ENCODE results near the gene ZNF717. TPM values are rescaled to one million over a fixed set of nuclear protein-coding genes. Genes with fewer than 3 reads are reported as not detected.

The ZNF717 gene
- total RNA-seq, 2 experiments from 2014 or later: 13.3 to 18.4 TPM

DNA sequence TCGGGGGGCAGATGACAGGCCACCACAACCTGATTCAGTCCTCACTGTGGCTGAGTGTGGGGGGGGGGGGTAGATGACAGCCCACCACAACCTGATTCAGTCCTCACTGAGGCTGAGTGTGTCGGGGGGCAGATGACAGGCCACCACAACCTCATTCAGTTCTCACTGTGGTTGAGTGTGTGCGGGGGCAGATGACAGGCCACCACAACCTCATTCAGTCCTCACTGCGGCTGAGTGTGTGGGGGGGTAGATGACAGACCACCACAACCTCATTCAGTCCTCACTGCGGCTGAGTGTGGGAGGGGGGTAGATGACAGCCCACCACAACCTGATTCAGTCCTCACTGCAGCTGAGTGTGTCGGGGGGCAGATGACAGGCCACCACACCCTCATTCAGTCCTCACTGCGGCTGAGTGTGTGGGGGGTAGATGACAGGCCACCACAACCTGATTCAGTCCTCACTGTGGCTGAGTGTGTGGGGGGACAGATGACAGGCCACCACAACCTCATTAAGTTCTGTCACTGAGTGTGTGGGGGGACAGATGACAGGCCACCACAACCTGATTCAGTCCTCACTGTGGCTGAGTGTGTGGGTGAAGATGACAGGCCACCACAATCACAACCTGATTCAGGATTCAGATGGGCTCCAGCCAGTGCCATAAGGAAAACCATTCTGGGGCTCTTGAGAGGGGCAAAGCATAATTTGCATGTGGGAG is 16.9 kb downstream of the ZNF717 start:
- DNase-seq (ENCODE audit: low spot score): no peak
- H3K9me3 ChIP-seq (ENCODE audit: low read length): no peaks in the 10 kb centered on the region
- BruUV-seq (replicated peaks): no TSS peak

DNA sequence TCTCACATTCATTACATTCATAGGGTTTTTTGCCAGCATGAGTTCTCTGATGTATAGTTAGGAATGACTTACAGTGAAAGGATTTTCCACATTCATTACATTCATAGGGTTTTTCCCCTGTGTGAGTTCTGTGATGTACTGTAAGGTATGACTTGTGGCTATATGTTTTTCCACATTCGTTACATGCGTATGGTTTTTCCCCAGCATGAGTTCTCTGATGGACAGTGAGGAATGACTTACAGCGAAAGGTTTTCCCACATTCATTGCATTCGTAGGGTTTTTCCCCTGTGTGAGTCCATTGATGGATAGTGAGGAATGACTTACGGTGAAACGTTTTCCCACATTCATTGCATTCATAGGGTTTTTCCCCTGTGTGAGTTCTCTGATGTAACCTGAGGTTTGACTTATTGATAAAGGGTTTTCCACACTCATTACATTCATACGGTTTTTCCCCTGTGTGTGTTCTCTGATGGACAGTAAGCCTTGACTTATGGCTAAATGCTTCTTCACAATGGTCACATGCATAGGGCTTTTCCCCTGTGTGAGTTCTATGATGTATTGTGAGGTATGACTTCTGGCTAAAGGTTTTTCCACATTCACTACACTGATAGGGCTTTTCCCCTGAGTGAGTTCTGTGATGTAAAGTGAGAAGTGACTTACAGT is 47.4 kb downstream of the ZNF717 start:
- Histone ChIP-seq H2AFZ (ENCODE audit: low read length) (no peak overlapping the region), H4K20me1 (ENCODE audit: insufficient read depth, low read length) (no peaks in the 10 kb centered on the region), H3K9me2 (ENCODE audit: insufficient read depth, low read length) (no peaks in the 10 kb centered on the region), H3K4me2 (ENCODE audit: low read length) (no peak overlapping the region), H3K4me1 (ENCODE audit: insufficient read depth, low read length, poor library complexity, severe bottlenecking) (no peaks in the 10 kb centered on the region), H3K4me3 (ENCODE audit: low read depth, low read length, poor library complexity, severe bottlenecking) (no peak overlapping the region), H3K36me3 (ENCODE audit: insufficient read depth, low read length) (peaks cover 50% of the 10 kb centered on the region), H3K79me2 (ENCODE audit: insufficient read depth, low read depth, low read length) (no peaks in the 10 kb centered on the region), H3K9me3 (ENCODE audit: low read length) (peaks cover 37% of the 10 kb centered on the region), H3K27ac (ENCODE audit: low read depth, low read length, poor library complexity, severe bottlenecking) (no peak overlapping the region)
- BruUV-seq (replicated peaks): no TSS peak
- ChIA-PET CTCF (ENCODE audit: unreplicated experiment) (no interaction called here), POLR2A (no interaction called here)
- no peak for DNase-seq (ENCODE audit: low spot score)
- TF ChIP-seq, protein P1, sequence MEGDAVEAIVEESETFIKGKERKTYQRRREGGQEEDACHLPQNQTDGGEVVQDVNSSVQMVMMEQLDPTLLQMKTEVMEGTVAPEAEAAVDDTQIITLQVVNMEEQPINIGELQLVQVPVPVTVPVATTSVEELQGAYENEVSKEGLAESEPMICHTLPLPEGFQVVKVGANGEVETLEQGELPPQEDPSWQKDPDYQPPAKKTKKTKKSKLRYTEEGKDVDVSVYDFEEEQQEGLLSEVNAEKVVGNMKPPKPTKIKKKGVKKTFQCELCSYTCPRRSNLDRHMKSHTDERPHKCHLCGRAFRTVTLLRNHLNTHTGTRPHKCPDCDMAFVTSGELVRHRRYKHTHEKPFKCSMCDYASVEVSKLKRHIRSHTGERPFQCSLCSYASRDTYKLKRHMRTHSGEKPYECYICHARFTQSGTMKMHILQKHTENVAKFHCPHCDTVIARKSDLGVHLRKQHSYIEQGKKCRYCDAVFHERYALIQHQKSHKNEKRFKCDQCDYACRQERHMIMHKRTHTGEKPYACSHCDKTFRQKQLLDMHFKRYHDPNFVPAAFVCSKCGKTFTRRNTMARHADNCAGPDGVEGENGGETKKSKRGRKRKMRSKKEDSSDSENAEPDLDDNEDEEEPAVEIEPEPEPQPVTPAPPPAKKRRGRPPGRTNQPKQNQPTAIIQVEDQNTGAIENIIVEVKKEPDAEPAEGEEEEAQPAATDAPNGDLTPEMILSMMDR (conservative IDR thresholded peaks at IDR 0.05; ENCODE audit: low read length): no peak
- no peak for TF ChIP-seq EZH2phosphoT487 (IDR thresholded peaks at IDR 0.05; ENCODE audit: borderline replicate concordance, low read depth, low read length)
- intact Hi-C loops (cut with micrococcal nuclease; ENCODE audit: unreplicated experiment): no loop called here

More for the DNA sequence above, 16.9 kb downstream of the ZNF717 start:
- no peak overlapping the region for H2AFZ ChIP-seq (ENCODE audit: low read length)
- ChIA-PET CTCF (ENCODE audit: unreplicated experiment) (no interaction called here), POLR2A (no interaction called here)
- no peak overlapping the region for H3K4me2 ChIP-seq (ENCODE audit: low read length)
- peaks cover 13% of the 10 kb centered on the region; the same call in 1 of the 2 replicates for H3K36me3 ChIP-seq (ENCODE audit: insufficient read depth, low read length)
- intact Hi-C loops (cut with micrococcal nuclease; ENCODE audit: unreplicated experiment): no loop called here
- H4K20me1 ChIP-seq (ENCODE audit: insufficient read depth, low read length): no peaks in the 10 kb centered on the region
- H3K4me3 ChIP-seq (ENCODE audit: low read depth, low read length, poor library complexity, severe bottlenecking): no peak overlapping the region
- no peak for TF ChIP-seq EZH2phosphoT487 (IDR thresholded peaks at IDR 0.05; ENCODE audit: borderline replicate concordance, low read depth, low read length)
- TF ChIP-seq, protein P1 (conservative IDR thresholded peaks at IDR 0.05; ENCODE audit: low read length): no peak
- H3K79me2 ChIP-seq (ENCODE audit: insufficient read depth, low read depth, low read length): no peaks in the 10 kb centered on the region
- H3K27ac ChIP-seq (ENCODE audit: low read depth, low read length, poor library complexity, severe bottlenecking): no peak overlapping the region
- H3K9me2 ChIP-seq (ENCODE audit: insufficient read depth, low read length): no peaks in the 10 kb centered on the region
- H3K4me1 ChIP-seq (ENCODE audit: insufficient read depth, low read length, poor library complexity, severe bottlenecking): no peaks in the 10 kb centered on the region

DNA sequence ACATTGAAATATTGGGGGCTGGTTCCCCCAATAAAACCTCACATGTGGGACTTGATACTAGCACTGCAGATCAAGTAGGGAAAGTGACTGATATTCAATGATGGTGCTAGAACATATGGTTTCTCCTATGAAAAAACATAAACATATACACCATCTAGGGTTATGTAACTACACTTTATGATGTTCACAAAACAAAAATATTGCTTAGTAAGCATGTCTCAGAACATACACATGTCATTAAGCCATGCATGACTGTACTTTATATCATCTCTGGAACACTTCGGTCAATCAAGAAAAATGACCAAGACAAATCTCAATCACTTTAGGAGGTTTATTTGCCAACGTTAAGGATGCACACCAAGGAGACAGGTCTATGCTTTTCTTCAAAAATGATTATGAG is 57.4 kb downstream of the ZNF717 start:
- H4K20me1 ChIP-seq (ENCODE audit: insufficient read depth, low read length): no peaks in the 10 kb centered on the region
- no peaks in the 10 kb centered on the region for H3K79me2 ChIP-seq (ENCODE audit: insufficient read depth, low read depth, low read length)
- TF ChIP-seq EZH2phosphoT487 (IDR thresholded peaks at IDR 0.05; ENCODE audit: borderline replicate concordance, low read depth, low read length): no peak
- TF ChIP-seq, protein P1 (conservative IDR thresholded peaks at IDR 0.05; ENCODE audit: low read length): no peak
- H3K4me3 ChIP-seq (ENCODE audit: low read depth, low read length, poor library complexity, severe bottlenecking): no peak overlapping the region
- ChIA-PET POLR2A (no interaction called here), CTCF (ENCODE audit: unreplicated experiment) (no interaction called here)
- no peak overlapping the region for H2AFZ ChIP-seq (ENCODE audit: low read length)
- no peak overlapping the region for H3K27ac ChIP-seq (ENCODE audit: low read depth, low read length, poor library complexity, severe bottlenecking)
- no peak for DNase-seq (ENCODE audit: low spot score)
- no peaks in the 10 kb centered on the region for H3K4me1 ChIP-seq (ENCODE audit: insufficient read depth, low read length, poor library complexity, severe bottlenecking)
- intact Hi-C loops (cut with micrococcal nuclease; ENCODE audit: unreplicated experiment): loop anchor here (10.0 kb wide), 1 partner anchor 317 kb away; no protein-coding TSS in a partner anchor
- H3K36me3 ChIP-seq (ENCODE audit: insufficient read depth, low read length): no peaks in the 10 kb centered on the region; the same call in 1 of the 2 replicates
- no peaks in the 10 kb centered on the region for H3K9me2 ChIP-seq (ENCODE audit: insufficient read depth, low read length)
- BruUV-seq (replicated peaks): no TSS peak
- H3K9me3 ChIP-seq (ENCODE audit: low read length): 0 out of 2 replicates have a peak, but pooled peaks cover 3% of the 10 kb centered on the region
- H3K4me2 ChIP-seq (ENCODE audit: low read length): no peak overlapping the region
